ENCODE data around the gene TMEM201.

Gene TMEM201

DNA sequence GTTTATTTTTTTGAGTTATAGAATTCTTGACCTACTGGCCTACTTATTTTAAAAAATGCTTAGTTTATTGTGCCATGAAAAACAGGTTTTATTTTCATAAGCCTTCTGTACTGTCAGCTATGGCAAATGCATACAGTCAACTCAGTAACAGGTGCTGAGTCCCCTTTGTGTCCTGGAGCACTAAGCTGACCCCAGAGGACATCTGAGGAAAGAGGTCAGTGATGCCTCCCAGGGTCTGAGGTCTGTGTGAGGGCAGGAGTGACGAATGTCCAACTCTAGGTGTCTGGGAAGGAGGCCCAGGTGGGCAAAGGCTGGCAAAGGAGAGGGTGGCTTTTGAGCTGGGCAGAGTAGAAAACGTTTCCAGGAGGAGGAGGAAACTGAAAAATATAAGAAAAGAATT lies 7.8 kb upstream of the TMEM201 start:
- DNase-seq: no peak

GRCh38 chr1:9586147-9586766 lies 2.5 kb upstream of the TMEM201 start:
- no peak for DNase-seq

DNA sequence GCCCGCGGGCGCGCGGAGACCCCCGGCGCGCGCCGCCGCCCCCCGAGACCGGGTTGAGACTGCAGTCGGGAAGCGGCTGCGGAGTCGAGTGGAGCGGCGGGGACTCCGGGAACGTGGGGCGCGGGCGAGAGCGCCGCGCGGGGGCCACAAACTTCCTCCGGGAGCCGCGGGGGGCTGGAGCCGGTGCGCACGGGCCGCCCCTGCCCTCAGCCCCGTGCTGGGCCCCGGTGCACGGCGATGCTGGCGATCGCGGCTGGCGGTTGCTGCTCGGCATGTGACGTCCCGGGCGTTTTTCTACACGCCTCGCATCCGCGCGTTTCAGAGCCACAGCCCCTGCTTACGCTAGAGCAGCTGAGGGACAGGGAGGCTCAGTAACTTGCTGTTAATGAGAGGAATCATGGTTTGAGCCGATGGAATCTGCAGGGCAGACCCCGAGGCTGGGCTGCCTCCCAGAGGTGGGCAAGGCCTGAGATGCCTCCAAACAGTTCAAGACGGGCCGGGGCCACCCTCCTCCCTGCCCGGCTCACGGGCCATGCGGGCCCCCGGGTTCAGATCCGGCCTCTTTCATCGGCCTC lies 520 bp downstream of the TMEM201 start:
- peak; percentile 52 for DNase-seq

DNA sequence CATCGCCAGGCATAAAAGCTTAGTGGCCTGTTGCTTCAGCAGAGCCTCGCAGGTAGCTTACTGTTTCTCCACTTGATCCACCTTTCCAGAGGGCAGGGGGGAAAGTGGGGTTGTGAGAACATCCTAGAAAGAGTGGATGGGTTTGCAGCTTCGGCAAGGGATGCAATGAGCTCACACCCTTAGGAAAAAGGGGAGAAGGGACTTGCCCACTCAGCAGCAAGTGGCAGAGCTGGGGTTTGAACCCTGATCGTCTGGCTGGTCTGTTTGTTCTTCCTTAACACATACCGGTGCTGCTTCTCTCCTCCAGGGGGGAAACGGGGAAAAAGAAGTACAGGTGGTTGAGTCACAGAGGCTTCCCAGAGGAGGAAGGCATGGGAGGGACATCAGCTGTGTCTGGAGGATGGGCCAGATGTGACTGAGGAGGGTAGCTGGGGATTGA lies 1.0 kb downstream of the TMEM201 start:
- peak; percentile 61 for DNase-seq

- DNase-seq: peak; percentile 61
Observed at GRCh38 chr1:9590201-9590600, 1.5 kb downstream of the TMEM201 start.

DNA sequence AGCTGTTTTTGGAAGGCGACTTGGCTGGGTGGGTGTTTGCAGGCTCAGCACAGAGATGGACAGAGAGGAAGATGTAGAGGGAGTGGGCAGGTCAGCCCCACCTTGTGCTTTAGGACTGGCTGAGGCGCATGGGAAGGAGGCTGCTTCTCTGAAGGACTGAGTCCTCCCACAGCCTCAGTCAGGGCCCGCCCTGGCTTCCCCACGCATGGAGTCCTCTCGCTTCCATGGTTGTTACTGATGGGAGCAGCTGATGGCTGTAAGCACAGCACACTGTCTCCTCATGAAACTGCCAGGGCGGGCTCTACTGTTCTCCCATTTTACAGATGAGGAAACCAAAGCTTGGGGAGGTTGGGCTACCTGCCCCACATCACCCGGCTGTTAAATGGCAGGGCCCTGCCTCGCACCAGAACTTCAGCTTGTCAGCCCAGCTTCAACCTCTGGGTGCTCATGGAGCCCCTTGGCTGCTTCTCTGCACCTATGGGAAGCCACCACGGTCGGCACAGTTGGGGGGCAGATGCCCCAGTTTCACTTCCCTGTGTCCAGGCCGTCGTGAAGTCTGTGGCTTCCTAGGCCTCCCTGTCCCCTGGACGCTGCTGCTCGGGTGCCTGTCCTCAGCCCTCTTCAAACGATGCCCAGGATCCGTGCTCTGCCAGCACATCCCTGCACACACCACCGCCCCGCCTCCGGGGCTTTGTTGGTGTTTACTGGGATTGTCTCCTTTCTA lies 2.4 kb downstream of the TMEM201 start:
- peak; percentile 44 for DNase-seq

DNA sequence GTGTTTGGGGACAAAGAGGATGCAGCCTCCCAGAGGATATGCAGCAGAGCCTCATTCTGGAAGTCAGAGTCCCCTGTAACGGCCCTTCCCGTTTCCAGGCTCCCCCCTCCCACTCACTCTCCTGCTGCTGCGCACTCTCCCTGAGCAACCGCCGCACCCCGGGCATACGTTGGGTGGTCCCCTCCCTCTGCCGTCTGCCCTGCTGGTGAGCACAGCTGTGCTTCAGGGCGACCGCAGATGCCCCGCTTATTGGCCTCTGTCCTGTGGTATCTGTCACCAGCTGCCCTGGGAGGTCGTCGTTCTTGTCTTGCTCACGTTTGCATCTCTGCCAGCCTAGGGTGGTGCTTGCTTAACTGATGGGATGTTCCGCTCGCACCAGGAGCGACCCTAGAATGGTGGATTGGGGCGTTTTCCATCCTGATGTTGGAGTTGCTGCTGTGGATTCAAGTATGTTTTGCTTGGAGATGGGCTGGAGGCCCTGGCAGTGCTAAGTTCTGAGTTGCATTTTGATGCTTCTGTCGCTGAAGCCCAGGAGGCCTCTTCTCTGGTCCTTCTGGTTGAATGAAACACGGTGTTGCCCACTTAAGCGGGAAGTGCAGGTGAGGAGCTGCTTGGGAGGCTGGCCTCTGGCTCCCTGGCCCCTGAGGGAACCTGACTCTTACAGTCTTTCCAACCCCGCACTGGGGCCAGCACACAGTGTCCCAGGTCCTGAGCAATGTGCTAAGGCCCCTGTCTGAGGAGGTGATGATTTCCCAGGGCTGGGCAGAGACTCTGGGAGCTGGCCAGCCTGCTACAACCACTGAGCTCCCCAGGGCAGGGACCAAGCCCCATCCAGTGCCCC lies 3.2 kb downstream of the TMEM201 start:
- peak; percentile 90 for DNase-seq

DNA sequence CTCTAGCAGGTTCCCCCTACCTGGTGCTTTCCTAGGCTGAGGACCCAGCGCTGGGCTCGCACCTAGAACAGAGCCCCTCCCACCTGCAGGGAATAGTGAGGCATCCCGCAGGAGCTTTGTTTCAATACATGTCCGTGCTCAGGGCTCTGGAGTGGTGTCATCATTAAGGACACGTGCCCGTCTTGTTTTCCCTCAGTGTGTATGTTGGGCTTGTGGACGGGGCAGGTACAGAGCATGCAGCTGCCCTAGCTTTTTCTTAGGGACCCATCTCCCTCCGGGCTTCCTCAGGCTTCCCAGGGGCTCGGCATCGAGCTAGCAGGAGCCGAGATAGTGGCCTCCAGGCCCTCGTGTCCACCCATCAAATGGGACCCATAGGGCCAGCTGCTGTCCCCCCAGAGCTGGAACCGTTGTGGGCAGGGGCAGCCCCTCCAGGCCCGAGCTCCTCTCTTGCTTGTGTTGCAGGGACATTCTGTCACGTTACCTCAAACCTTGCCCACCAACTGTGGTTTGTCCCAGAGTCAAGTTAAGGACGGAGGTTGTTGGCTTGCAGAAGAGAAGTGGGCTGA lies 3.9 kb downstream of the TMEM201 start:
- peak; percentile 59 for DNase-seq

- DNase-seq: no peak
Observed at GRCh38 chr1:9593147-9593491, 4.4 kb downstream of the TMEM201 start.

- peak; percentile 100 for DNase-seq
Observed at GRCh38 chr1:9593492-9594465, 5.1 kb downstream of the TMEM201 start.

DNA sequence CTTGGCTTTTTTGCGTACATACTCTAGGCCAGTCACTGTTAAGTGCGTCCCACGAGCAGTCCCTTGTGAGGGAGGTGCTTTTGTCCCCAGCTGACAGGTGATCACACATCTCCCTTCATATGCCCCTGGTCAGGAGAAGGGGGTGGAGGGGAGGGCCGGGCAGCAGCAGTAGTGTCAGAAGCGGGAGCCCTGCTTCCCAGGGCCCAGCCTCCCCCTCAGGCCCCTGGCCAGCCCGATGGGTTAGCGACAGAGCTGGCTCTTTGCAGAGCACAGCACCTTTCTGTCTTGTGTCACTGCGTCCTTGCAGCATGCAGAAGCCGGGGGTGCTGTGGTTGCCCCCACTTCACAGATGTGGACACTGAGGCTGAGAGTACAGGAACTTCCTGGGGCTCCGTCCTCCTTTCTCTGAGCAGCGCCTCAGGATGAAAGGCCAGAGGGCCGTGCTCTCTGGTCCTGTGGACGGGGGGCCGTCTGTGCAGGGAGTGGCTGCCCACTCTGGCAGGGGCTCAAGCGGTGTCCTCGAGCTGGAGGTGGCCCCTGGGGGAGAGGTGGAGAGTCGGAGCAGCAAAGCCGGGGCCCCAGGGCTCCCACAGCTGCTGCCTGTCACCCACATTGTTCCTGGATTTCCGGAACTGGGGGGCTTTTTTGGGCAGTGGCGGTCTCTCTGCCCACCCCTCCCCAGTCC lies 5.9 kb downstream of the TMEM201 start:
- no peak for DNase-seq

DNA sequence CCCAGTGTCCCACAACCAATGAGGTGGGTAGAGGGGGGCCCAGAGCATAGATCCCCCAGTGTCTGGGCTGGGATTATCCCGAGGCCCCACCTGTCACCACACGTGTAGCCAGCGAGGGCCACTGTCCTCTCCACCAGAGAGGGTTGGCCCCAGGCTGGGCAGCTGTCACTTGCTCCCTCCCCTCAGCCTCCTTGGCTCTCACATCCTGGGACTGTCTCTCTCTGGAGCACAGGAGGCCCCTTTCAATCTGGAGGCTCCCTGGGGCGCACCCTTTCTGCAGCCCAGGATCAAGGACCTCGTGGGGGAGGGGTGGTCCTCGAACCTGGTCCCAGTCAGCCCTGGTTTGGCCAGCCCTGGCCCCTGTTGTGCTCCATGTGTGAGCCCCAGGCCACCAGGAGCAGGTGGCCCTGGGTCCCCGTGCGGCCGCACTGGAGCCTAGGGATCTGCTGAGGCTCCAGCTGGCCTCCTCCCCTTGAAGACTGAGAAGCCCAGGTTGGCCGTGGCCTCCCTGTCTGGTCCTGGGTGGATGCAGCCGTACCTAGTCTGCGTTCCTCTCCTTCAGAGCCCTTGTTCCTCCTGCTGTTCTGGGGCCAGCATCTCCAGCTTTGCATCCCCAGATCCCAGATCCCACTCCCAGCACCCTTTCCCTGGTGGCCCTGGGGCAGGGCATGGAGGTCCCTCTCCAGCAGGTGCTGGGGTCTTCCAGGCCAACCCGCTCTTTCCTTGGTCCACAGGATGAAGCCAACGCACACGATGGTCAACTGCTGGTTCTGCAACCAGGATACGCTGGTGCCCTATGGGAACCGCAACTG lies 6.7 kb downstream of the TMEM201 start:
- peak; percentile 82 for DNase-seq

GRCh38 chr1:9595968-9596340 lies 7.2 kb downstream of the TMEM201 start:
- DNase-seq: no peak

DNA sequence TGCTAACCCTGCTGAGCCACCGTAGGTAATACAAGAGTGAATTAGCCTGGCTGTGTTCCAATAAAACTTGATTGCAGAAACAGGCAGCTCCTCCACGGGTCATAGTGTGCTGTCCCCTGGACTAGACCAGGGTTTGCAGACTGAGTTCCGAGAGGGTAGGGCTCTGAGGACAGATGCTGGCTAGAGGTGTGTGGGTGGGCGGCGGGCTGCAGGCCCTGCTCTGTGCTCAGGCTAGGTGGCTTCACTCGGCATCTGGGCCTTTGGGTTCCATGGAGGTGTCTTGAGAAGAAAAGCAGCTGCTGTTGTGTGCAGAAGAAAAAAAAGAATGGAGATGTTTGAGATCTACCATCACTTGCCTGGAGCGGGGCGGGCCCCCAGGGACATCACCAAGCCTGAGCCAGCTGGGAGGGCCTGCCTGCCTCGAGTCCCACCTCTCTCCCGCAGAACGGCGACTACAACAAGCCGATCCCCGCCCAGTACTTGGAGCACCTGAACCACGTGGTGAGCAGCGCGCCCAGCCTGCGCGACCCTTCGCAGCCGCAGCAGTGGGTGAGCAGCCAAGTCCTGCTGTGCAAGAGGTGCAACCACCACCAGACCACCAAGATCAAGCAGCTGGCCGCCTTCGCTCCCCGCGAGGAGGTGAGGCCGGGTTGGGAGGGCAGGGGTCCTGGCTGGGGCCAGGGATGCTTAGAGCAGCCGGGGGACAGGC lies 7.9 kb downstream of the TMEM201 start:
- DNase-seq: peak; percentile 44

DNA sequence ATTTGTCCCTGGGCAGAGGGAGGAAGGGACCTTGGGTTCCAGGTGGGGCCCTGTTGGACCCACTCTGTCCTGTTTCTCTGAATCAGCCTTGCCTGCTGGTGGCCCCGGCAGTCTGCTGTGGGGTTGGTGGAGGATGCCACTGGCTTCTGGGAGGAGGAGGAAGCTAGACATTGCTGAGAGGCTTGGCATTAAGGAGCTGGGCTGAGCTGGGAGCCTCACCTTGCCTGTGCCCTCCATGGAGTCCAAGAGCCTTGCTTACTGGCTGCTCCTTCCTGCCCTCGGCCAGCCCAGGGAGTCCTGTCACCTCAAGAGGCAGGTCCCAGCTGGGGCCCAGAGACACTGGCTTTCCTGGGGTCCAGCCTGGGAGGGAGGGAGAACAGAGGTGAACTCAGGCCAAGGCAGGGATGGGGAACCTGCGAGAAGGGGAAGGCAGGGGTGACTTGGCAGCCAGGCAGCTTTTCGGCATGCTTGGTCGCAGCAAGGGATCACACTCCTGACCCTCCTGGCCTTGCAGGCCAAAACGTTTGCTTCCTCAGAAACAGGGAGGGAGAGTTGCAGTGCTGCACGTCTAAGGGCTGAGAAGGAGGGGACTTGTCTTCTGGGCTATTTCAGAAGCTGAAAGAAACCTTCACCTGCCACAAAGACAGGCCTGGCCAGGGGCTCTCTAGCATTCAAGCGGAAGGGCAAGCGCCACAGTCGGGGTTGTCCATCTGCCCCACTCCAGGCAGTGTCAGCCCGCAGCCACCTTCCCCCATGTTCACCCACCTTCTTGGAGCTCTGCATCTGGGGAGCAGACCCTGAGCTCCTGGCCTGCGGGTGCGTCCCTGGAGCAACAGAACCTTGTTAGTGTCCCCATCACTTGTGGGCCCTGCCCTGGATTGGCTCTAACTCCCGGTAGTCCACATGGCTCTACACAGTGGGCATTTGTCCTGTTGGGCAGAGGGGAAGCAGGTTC lies 8.9 kb downstream of the TMEM201 start:
- no peak for DNase-seq

GRCh38 chr1:9598316-9598700 lies 9.6 kb downstream of the TMEM201 start:
- DNase-seq: no peak

- DNase-seq: no peak
Observed at GRCh38 chr1:9599741-9600140, 11.0 kb downstream of the TMEM201 start.

Data from NCI-H82 (cell line).